A549 treated with GW870086 at 1 μM for 4 hours (cell line): Measurements from ENCODE around the gene FANCL. TPM values are rescaled to one million over a fixed set of nuclear protein-coding genes. Genes with fewer than 3 reads are reported as not detected.

Experiments
- total RNA-seq: library from RNA; stranded (reverse); fragments of 200-300 nt; extraction: Qiagen RNA extraction; gene quantifications from 5 replicates; pipeline ENCODE4 v1.2.3, GENCODE V29; 2022; ENCODE audit warnings: low read depth

FANCL gene
- 20.8 to 28.7 TPM (median 26.1 TPM) in 5 replicates for total RNA-seq

DNA sequence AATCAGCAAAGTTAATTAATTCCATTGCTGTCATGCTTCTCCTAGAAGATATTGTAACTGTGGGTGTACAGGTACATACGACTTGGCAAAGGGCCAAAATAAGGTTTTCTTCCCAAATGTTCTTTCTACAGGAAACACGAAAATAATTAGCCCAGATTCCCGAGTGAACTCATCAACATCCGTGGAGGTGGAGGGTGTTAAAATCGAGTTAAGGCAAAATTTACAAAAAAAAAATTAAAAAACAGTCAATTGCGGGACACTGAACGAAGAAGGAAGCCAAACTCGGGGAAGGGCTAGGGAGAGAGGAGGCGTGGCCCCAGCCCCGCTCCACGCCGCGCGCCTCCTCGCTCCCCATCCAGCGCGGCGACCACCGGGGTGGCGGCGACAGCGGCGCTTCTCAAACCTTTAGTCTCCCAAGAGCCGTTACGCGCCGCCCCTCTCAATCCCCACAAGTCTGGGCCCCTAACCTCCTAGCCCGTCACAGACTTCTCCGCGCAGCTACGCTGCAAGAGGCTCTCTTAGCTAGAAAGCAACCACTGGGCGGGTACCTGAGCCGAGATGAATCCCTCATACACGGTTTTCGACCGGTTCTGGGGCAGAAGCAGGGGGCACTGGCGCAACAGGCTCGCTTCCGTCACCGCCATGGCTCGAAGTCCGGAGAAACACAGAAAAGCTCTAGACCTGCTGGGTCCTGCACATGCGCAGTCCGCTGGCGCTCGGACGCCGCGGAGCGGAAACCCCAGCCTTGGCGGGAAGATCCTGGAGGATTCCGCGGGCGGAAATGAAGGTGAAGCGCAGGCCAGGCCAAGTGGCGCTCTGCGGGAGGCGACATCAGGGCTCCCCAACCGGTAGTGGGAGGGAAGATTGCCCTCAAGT, at the start of gene FANCL:
TSS of gene FANCL (minus strand) at position 656 of the 876 bp plus-strand sequence. CDS start at position 644, 12 bp downstream.

Other genes with a start within 250 kb of the FANCL start
- gene VRK2, start 194.5 kb downstream of the FANCL start, total RNA-seq, result 26.5 to 33.2 TPM (median 29.6 TPM) in 5 replicates